HepG2 (cell line): ENCODE data around the gene TDRD9. TPM values are rescaled to one million over a fixed set of nuclear protein-coding genes. Genes with fewer than 3 reads are reported as not detected.
A peak's percentile ranks its signal among the peaks of the same experiment; 100 is the strongest.

Source experiments
- ATF1 ChIP-seq: IDR thresholded peaks from 2 replicates; pipeline ENCODE4 v1.6.1; 2016; ENCODE audit warnings: mild to moderate bottlenecking, control low read depth
- BRF2 ChIP-seq: sonication (generic); formaldehyde crosslinking; IDR thresholded peaks from 2 replicates; pipeline ENCODE4 v1.8.1; 2022; ENCODE audit warnings: mild to moderate bottlenecking, missing genetic modification reagents
- HDAC2 ChIP-seq: sonication (generic); formaldehyde crosslinking; IDR thresholded peaks from 2 replicates; pipeline ENCODE4 v1.4.0; 2020; ENCODE audit warnings: missing genetic modification reagents
- HMGA1 ChIP-seq: sonication (generic); formaldehyde crosslinking; conservative IDR thresholded peaks from 2 replicates; pipeline ENCODE4 v1.4.0; 2020; ENCODE audit warnings: missing genetic modification reagents
- MED8 ChIP-seq: sonication (generic); formaldehyde crosslinking; IDR thresholded peaks from 2 replicates; pipeline ENCODE4 v1.8.1; 2023; ENCODE audit warnings: mild to moderate bottlenecking, missing genetic modification reagents; ENCODE audit not compliant: insufficient replicate concordance
- MEIS2 ChIP-seq: sonication (generic); formaldehyde crosslinking; IDR thresholded peaks from 2 replicates; pipeline ENCODE4 v1.9.0; 2021; ENCODE audit warnings: mild to moderate bottlenecking, missing genetic modification reagents
- NR2F1 ChIP-seq, 2 experiments: fragments of 450-650 bp in 1 of 2; formaldehyde crosslinking in 1 of 2; IDR thresholded peaks; 2 replicates each; pipeline versions ENCODE4 v1.5.0 to v1.6.1; 2016 to 2020; ENCODE audit warnings: mild to moderate bottlenecking in 1 of 2, missing compliant biosample characterization in 1 of 2, missing genetic modification reagents in 1 of 2, moderate library complexity in 1 of 2
- PHF20 ChIP-seq: sonication (generic); formaldehyde crosslinking; IDR thresholded peaks from 2 replicates; pipeline ENCODE4 v1.5.0; 2020; ENCODE audit warnings: mild to moderate bottlenecking, missing genetic modification reagents
- RAD51 ChIP-seq: fragments of 450-650 bp; IDR thresholded peaks from 2 replicates; pipeline ENCODE4 v1.6.1; 2016; ENCODE audit warnings: borderline replicate concordance
- RFX1 ChIP-seq: fragments of 450-650 bp; IDR thresholded peaks from 2 replicates; pipeline ENCODE4 v1.6.1; 2017
- ZNF382 ChIP-seq: sonication (generic); formaldehyde crosslinking; IDR thresholded peaks from 2 replicates; pipeline ENCODE4 v1.5.0; 2020; ENCODE audit warnings: missing genetic modification reagents, mild to moderate bottlenecking, borderline replicate concordance
- ZNF562 ChIP-seq: sonication (generic); formaldehyde crosslinking; IDR thresholded peaks from 2 replicates; pipeline ENCODE4 v1.8.0; 2022; ENCODE audit warnings: missing genetic modification reagents, borderline replicate concordance
- ZNF580 ChIP-seq: IDR thresholded peaks from 2 replicates; pipeline ENCODE4 v1.6.1; 2016; ENCODE audit warnings: low read depth, borderline replicate concordance
- ZNF784 ChIP-seq: sonication (generic); formaldehyde crosslinking; IDR thresholded peaks from 2 replicates; pipeline ENCODE4 v1.5.1; 2020; ENCODE audit warnings: missing genetic modification reagents, mild to moderate bottlenecking, borderline replicate concordance
- ZNF792 ChIP-seq: IDR thresholded peaks from 2 replicates; pipeline ENCODE4 v1.6.1; 2016
- polyA plus RNA-seq, 8 experiments: library from polyadenylated mRNA; depleted of rRNA in 3 of 8; stranded (reverse) in 7 of 8; unstranded in 1 of 8; fragments of >200 nt; fragmentation: Illumina TruSeq in 4 of 8; extraction: Trizol in 4 of 8; gene quantifications; 2 replicates each; pipeline versions ENCODE4 v1.2.1 to v1.2.3, GENCODE V29; 2011 to 2016; ENCODE audit warnings: low read depth in 4 of 8, missing spikeins in 1 of 8, mixed read lengths in 1 of 8; ENCODE audit not compliant: insufficient read depth in 1 of 8
- total RNA-seq, 5 experiments: library from RNA; depleted of rRNA; stranded (reverse); fragments of >200 nt; fragmentation: Illumina TruSeq; extraction: Trizol; gene quantifications; 2 replicates each; pipeline ENCODE4 v1.2.3, GENCODE V29; 2016; ENCODE audit warnings: low read depth in 1 of 5
- TF ChIP-seq, protein P1 (sequence below): IDR thresholded peaks from 2 replicates; pipeline ENCODE4 v1.6.1; 2016; ENCODE audit warnings: missing biosample characterization, missing genetic modification reagents, low read depth
- TF ChIP-seq, protein P2 (sequence below): sonication (generic); formaldehyde crosslinking; IDR thresholded peaks from 2 replicates; pipeline ENCODE4 v1.4.0; 2020; ENCODE audit warnings: missing genetic modification reagents, borderline replicate concordance
- TF ChIP-seq, protein P3 (sequence below): sonication (generic); formaldehyde crosslinking; IDR thresholded peaks from 2 replicates; pipeline ENCODE4 v1.4.0; 2020; ENCODE audit warnings: missing genetic modification reagents, borderline replicate concordance
- TF ChIP-seq, protein P4 (sequence below): sonication (generic); formaldehyde crosslinking; IDR thresholded peaks from 2 replicates; pipeline ENCODE4 v1.4.0; 2020; ENCODE audit warnings: missing genetic modification reagents

Gene TDRD9
- total and polyA plus RNA-seq, 2 of the 13 experiments (the other 11 are each of a cell fraction or from before 2014, with no cell fraction given) = not detected

GRCh38 chr14:103881268-103882201 lies 46.7 kb upstream of the TDRD9 start (continued):
- TF ChIP-seq, protein P1, sequence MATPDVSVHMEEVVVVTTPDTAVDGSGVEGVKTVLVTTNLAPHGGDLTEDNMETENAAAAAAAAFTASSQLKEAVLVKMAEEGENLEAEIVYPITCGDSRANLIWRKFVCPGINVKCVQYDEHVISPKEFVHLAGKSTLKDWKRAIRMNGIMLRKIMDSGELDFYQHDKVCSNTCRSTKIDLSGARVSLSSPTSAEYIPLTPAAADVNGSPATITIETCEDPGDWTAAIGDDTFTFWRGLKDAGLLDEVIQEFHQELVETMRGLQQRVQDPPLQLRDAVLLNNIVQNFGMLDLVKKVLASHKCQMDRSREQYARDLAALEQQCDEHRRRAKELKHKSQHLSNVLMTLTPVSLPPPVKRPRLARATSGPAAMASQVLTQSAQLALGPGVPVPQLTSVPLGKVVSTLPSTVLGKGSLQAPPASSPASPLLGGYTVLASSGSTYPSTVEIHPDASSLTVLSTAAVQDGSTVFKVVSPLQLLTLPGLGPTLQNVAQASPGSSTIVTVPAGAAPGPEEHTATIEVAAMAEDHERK = no peak
- TF ChIP-seq, protein P2, sequence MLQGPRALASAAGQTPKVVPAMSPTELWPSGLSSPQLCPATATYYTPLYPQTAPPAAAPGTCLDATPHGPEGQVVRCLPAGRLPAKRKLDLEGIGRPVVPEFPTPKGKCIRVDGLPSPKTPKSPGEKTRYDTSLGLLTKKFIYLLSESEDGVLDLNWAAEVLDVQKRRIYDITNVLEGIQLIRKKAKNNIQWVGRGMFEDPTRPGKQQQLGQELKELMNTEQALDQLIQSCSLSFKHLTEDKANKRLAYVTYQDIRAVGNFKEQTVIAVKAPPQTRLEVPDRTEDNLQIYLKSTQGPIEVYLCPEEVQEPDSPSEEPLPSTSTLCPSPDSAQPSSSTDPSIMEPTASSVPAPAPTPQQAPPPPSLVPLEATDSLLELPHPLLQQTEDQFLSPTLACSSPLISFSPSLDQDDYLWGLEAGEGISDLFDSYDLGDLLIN (CRISPR knock-in tag) = no peak
- TF ChIP-seq MED8 (CRISPR knock-in tag) = peak; percentile 85
- TF ChIP-seq ZNF382 (CRISPR knock-in tag) = no peak
- peak; percentile 91; the same call in 1 of the 2 replicates for TF ChIP-seq MEIS2 (CRISPR knock-in tag)
- TF ChIP-seq RFX1 = no peak
- TF ChIP-seq ATF1 (CRISPR knock-in tag) = no peak
- peak; percentile 96; the same call in 1 of the 2 replicates for TF ChIP-seq ZNF580
- TF ChIP-seq, protein P3, sequence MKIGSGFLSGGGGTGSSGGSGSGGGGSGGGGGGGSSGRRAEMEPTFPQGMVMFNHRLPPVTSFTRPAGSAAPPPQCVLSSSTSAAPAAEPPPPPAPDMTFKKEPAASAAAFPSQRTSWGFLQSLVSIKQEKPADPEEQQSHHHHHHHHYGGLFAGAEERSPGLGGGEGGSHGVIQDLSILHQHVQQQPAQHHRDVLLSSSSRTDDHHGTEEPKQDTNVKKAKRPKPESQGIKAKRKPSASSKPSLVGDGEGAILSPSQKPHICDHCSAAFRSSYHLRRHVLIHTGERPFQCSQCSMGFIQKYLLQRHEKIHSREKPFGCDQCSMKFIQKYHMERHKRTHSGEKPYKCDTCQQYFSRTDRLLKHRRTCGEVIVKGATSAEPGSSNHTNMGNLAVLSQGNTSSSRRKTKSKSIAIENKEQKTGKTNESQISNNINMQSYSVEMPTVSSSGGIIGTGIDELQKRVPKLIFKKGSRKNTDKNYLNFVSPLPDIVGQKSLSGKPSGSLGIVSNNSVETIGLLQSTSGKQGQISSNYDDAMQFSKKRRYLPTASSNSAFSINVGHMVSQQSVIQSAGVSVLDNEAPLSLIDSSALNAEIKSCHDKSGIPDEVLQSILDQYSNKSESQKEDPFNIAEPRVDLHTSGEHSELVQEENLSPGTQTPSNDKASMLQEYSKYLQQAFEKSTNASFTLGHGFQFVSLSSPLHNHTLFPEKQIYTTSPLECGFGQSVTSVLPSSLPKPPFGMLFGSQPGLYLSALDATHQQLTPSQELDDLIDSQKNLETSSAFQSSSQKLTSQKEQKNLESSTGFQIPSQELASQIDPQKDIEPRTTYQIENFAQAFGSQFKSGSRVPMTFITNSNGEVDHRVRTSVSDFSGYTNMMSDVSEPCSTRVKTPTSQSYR (CRISPR knock-in tag) = peak; percentile 82
- no peak for TF ChIP-seq HMGA1 (CRISPR knock-in tag)
- TF ChIP-seq NR2F1 (CRISPR knock-in tag; IDR thresholded peaks at IDR 0.05) = peak in 1 of 2 experiments; percentile 55; a peak in 1 of 4 replicates
- TF ChIP-seq ZNF792 (CRISPR knock-in tag) = peak; percentile 80; the same call in 1 of the 2 replicates
- no peak for TF ChIP-seq BRF2 (CRISPR knock-in tag)
- peak; percentile 89 for TF ChIP-seq HDAC2 (CRISPR knock-in tag)
- TF ChIP-seq ZNF562 (CRISPR knock-in tag) = no peak
- peak; percentile 56; the same call in 1 of the 2 replicates for TF ChIP-seq PHF20 (CRISPR knock-in tag)
- TF ChIP-seq, protein P4, sequence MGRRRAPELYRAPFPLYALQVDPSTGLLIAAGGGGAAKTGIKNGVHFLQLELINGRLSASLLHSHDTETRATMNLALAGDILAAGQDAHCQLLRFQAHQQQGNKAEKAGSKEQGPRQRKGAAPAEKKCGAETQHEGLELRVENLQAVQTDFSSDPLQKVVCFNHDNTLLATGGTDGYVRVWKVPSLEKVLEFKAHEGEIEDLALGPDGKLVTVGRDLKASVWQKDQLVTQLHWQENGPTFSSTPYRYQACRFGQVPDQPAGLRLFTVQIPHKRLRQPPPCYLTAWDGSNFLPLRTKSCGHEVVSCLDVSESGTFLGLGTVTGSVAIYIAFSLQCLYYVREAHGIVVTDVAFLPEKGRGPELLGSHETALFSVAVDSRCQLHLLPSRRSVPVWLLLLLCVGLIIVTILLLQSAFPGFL (CRISPR knock-in tag) = no peak
- TF ChIP-seq ZNF784 (CRISPR knock-in tag) = peak; percentile 74; the same call in 1 of the 2 replicates
- TF ChIP-seq RAD51 = no peak
